ENCODE measurements around the gene PTPRK. TPM values are rescaled to one million over a fixed set of nuclear protein-coding genes. Genes with fewer than 3 reads are reported as not detected.

PTPRK gene
- total RNA-seq, 1 donor from 2014 or later = 117 TPM

- DNase-seq (ENCODE audit: low read depth) = no peak
- Histone ChIP-seq H3K4me3 (ENCODE audit: low read depth, low read length) (no peak overlapping the region), H3K36me3 (ENCODE audit: control insufficient read depth, insufficient read depth, low read length) (no peaks in the 10 kb centered on the region), H3K27me3 (ENCODE audit: control insufficient read depth, insufficient read depth, low read length) (no peaks in the 10 kb centered on the region)
- no peak for TF ChIP-seq CTCF (IDR thresholded peaks at IDR 0.05; ENCODE audit: insufficient read depth, low read length, poor library complexity, severe bottlenecking)
Observed at GRCh38 chr6:127952176-127952575, 568.2 kb downstream of the PTPRK start.

- DNase-seq (ENCODE audit: low read depth) = no peak
- Histone ChIP-seq H3K4me3 (ENCODE audit: low read depth, low read length) (no peak overlapping the region), H3K36me3 (ENCODE audit: control insufficient read depth, insufficient read depth, low read length) (no peaks in the 10 kb centered on the region), H3K27me3 (ENCODE audit: control insufficient read depth, insufficient read depth, low read length) (no peaks in the 10 kb centered on the region)
- no peak for TF ChIP-seq CTCF (IDR thresholded peaks at IDR 0.05; ENCODE audit: insufficient read depth, low read length, poor library complexity, severe bottlenecking)
Observed at GRCh38 chr6:127951172-127951917, 569.1 kb downstream of the PTPRK start.

GRCh38 chr6:127950566-127951145 lies 569.7 kb downstream of the PTPRK start:
- no peaks in the 10 kb centered on the region for H3K27me3 ChIP-seq (ENCODE audit: control insufficient read depth, insufficient read depth, low read length)
- no peaks in the 10 kb centered on the region for H3K36me3 ChIP-seq (ENCODE audit: control insufficient read depth, insufficient read depth, low read length)
- H3K4me3 ChIP-seq (ENCODE audit: low read depth, low read length) = no peak overlapping the region
- no peak for TF ChIP-seq CTCF (IDR thresholded peaks at IDR 0.05; ENCODE audit: insufficient read depth, low read length, poor library complexity, severe bottlenecking)
- no peak for DNase-seq (ENCODE audit: low read depth)

GRCh38 chr6:127949251-127949650 lies 571.1 kb downstream of the PTPRK start:
- Histone ChIP-seq H3K4me3 (ENCODE audit: low read depth, low read length) (no peak overlapping the region), H3K36me3 (ENCODE audit: control insufficient read depth, insufficient read depth, low read length) (no peaks in the 10 kb centered on the region), H3K27me3 (ENCODE audit: control insufficient read depth, insufficient read depth, low read length) (no peaks in the 10 kb centered on the region)
- DNase-seq (ENCODE audit: low read depth) = no peak
- no peak for TF ChIP-seq CTCF (IDR thresholded peaks at IDR 0.05; ENCODE audit: insufficient read depth, low read length, poor library complexity, severe bottlenecking)

- TF ChIP-seq CTCF (IDR thresholded peaks at IDR 0.05; ENCODE audit: insufficient read depth, low read length, poor library complexity, severe bottlenecking) = no peak
- DNase-seq (ENCODE audit: low read depth) = no peak
Observed at GRCh38 chr6:127946388-127946787, 574.0 kb downstream of the PTPRK start.

More at GRCh38 chr6:127946388-127946787, 574.0 kb downstream of the PTPRK start:
- H3K27me3 ChIP-seq (ENCODE audit: control insufficient read depth, insufficient read depth, low read length) = no peaks in the 10 kb centered on the region
- no peaks in the 10 kb centered on the region for H3K36me3 ChIP-seq (ENCODE audit: control insufficient read depth, insufficient read depth, low read length)
- H3K4me3 ChIP-seq (ENCODE audit: low read depth, low read length) = no peak overlapping the region
